Parathyroid adenoma (tissue), 2 donors: ENCODE results near the gene STIM1.

Experiments
- H2AFZ ChIP-seq: fragments of 300-600 bp; sonication (generic); one replicate; pipeline ENCODE4 v1.7.0; 2017; ENCODE audit warnings: antibody characterized with exemption, mild to moderate bottlenecking
- H3K27ac ChIP-seq: fragments of 300-600 bp; sonication (generic); one replicate; pipeline ENCODE4 v1.7.0; 2017
- H3K27me3 ChIP-seq: fragments of 300-600 bp; sonication (generic); one replicate; pipeline ENCODE4 v1.7.0; 2017; ENCODE audit warnings: low read length; ENCODE audit not compliant: control insufficient read depth, insufficient read depth
- H3K36me3 ChIP-seq: fragments of 300-600 bp; sonication (generic); one replicate; pipeline ENCODE4 v1.7.0; 2017; ENCODE audit warnings: low read length; ENCODE audit not compliant: control insufficient read depth, insufficient read depth
- H3K4me1 ChIP-seq: fragments of 300-600 bp; sonication (generic); one replicate; pipeline ENCODE4 v1.7.0; 2017; ENCODE audit warnings: control low read depth
- H3K4me2 ChIP-seq: fragments of 300-600 bp; sonication (generic); one replicate; pipeline ENCODE4 v1.7.0; 2017; ENCODE audit warnings: low read length
- H3K4me3 ChIP-seq: fragments of 300-600 bp; sonication (generic); one replicate; pipeline ENCODE4 v1.7.0; 2017; ENCODE audit warnings: low read depth, low read length
- H3K79me2 ChIP-seq: fragments of 300-600 bp; sonication (generic); one replicate; pipeline ENCODE4 v1.7.0; 2017; ENCODE audit warnings: control low read depth
- H3K9ac ChIP-seq: fragments of 300-600 bp; sonication (generic); one replicate; pipeline ENCODE4 v1.7.0; 2017; ENCODE audit warnings: mild to moderate bottlenecking
- H3K9me3 ChIP-seq: fragments of 300-600 bp; sonication (generic); one replicate; pipeline ENCODE4 v1.7.0; 2017; ENCODE audit warnings: low read length; ENCODE audit not compliant: control insufficient read depth
- CTCF ChIP-seq: fragments of 300-600 bp; sonication (generic); IDR thresholded peaks from one replicate; pipeline ENCODE4 v1.7.0; 2017; ENCODE audit warnings: antibody characterized with exemption, mild to moderate bottlenecking
- donor health status: primary hyperparathyroidism.

Gene STIM1

GRCh38 chr11:4102711-4103110 is 247.2 kb downstream of the STIM1 start:
- Histone ChIP-seq H3K4me3 (no peak overlapping the region), H2AFZ (no peak overlapping the region), H3K36me3 (no peaks in the 10 kb centered on the region), H3K79me2 (no peaks in the 10 kb centered on the region), H3K4me1 (no peaks in the 10 kb centered on the region), H3K9ac (no peak overlapping the region), H3K9me3 (no peaks in the 10 kb centered on the region), H3K4me2 (no peak overlapping the region), H3K27ac (no peak overlapping the region), H3K27me3 (no peaks in the 10 kb centered on the region)
- TF ChIP-seq CTCF: no peak

- Histone ChIP-seq H3K9ac (no peak overlapping the region), H3K27me3 (no peaks in the 10 kb centered on the region), H3K4me3 (no peak overlapping the region), H3K4me1 (no peaks in the 10 kb centered on the region), H3K9me3 (no peaks in the 10 kb centered on the region), H3K36me3 (no peaks in the 10 kb centered on the region), H3K4me2 (no peak overlapping the region), H2AFZ (no peak overlapping the region), H3K27ac (no peak overlapping the region), H3K79me2 (no peaks in the 10 kb centered on the region)
- TF ChIP-seq CTCF: no peak
These were observed 247.8 kb downstream of the STIM1 start for GRCh38 chr11:4103269-4103668.

- Histone ChIP-seq H3K27ac (no peak overlapping the region), H3K4me3 (no peak overlapping the region), H3K9ac (no peak overlapping the region), H3K27me3 (no peaks in the 10 kb centered on the region), H3K9me3 (no peaks in the 10 kb centered on the region), H2AFZ (no peak overlapping the region), H3K79me2 (no peaks in the 10 kb centered on the region), H3K4me1 (no peaks in the 10 kb centered on the region), H3K36me3 (no peaks in the 10 kb centered on the region), H3K4me2 (no peak overlapping the region)
- TF ChIP-seq CTCF: no peak
These were observed 250.5 kb downstream of the STIM1 start for GRCh38 chr11:4105916-4106315.

GRCh38 chr11:4111834-4112233 is 256.4 kb downstream of the STIM1 start:
- TF ChIP-seq CTCF: no peak
- Histone ChIP-seq H3K36me3 (no peaks in the 10 kb centered on the region), H3K4me2 (no peak overlapping the region), H3K9ac (no peak overlapping the region), H3K27ac (no peak overlapping the region), H2AFZ (no peak overlapping the region), H3K9me3 (no peaks in the 10 kb centered on the region), H3K79me2 (no peaks in the 10 kb centered on the region), H3K27me3 (no peaks in the 10 kb centered on the region), H3K4me3 (no peak overlapping the region), H3K4me1 (no peaks in the 10 kb centered on the region)

GRCh38 chr11:4115128-4115527 is 259.7 kb downstream of the STIM1 start:
- no peaks in the 10 kb centered on the region for H3K36me3 ChIP-seq
- no peaks in the 10 kb centered on the region for H3K9me3 ChIP-seq

More at GRCh38 chr11:4115128-4115527, 259.7 kb downstream of the STIM1 start:
- Histone ChIP-seq H3K4me1 (no peaks in the 10 kb centered on the region), H3K27me3 (no peaks in the 10 kb centered on the region), H3K27ac (no peak overlapping the region), H2AFZ (no peak overlapping the region), H3K4me3 (no peak overlapping the region), H3K9ac (no peak overlapping the region), H3K4me2 (no peak overlapping the region), H3K79me2 (no peaks in the 10 kb centered on the region)
- TF ChIP-seq CTCF: no peak
